ENCODE measurements around the gene INO80D. TPM values are rescaled to one million over a fixed set of nuclear protein-coding genes. Genes with fewer than 3 reads are reported as not detected.
A peak's percentile ranks its signal among the peaks of the same experiment; 100 is the strongest.

Gene INO80D
- total and polyA plus RNA-seq, 2 of the 13 experiments (the other 11 are each of a cell fraction or from before 2014, with no cell fraction given): 7.6 to 7.9 TPM

DNA sequence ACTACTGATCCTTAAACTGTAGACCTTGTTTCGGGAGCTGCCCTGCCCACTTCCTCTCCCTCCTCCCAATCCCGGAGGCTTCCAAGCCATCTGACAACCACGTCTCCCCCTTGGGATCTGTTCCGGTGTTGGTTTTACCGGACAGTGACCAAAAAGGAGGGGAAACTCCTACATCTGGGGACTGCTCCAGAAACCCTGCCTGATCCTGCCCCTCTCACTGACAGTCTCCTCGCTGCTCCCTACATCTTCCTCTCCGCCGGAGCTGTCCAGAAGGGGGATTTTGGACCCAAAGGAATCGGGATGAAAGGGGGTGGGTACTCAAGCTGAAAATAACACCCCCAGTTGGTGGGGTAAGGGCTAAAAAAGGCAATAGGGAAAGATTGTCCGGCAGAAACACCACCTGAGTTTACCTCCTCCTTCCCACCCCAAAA lies 1.5 kb downstream of the INO80D start (continued):
- TF ChIP-seq, protein P1, sequence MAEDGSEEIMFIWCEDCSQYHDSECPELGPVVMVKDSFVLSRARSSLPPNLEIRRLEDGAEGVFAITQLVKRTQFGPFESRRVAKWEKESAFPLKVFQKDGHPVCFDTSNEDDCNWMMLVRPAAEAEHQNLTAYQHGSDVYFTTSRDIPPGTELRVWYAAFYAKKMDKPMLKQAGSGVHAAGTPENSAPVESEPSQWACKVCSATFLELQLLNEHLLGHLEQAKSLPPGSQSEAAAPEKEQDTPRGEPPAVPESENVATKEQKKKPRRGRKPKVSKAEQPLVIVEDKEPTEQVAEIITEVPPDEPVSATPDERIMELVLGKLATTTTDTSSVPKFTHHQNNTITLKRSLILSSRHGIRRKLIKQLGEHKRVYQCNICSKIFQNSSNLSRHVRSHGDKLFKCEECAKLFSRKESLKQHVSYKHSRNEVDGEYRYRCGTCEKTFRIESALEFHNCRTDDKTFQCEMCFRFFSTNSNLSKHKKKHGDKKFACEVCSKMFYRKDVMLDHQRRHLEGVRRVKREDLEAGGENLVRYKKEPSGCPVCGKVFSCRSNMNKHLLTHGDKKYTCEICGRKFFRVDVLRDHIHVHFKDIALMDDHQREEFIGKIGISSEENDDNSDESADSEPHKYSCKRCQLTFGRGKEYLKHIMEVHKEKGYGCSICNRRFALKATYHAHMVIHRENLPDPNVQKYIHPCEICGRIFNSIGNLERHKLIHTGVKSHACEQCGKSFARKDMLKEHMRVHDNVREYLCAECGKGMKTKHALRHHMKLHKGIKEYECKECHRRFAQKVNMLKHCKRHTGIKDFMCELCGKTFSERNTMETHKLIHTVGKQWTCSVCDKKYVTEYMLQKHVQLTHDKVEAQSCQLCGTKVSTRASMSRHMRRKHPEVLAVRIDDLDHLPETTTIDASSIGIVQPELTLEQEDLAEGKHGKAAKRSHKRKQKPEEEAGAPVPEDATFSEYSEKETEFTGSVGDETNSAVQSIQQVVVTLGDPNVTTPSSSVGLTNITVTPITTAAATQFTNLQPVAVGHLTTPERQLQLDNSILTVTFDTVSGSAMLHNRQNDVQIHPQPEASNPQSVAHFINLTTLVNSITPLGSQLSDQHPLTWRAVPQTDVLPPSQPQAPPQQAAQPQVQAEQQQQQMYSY (CRISPR knock-in tag; IDR thresholded peaks at IDR 0.05): no peak
- TF ChIP-seq ZNF3 (CRISPR knock-in tag; IDR thresholded peaks at IDR 0.05) (no peak), EEA1 (CRISPR knock-in tag; IDR thresholded peaks at IDR 0.05; ENCODE audit: borderline replicate concordance) (no peak), JUNB (CRISPR knock-in tag; IDR thresholded peaks at IDR 0.05; ENCODE audit: borderline replicate concordance) (no peak), ETV6 (CRISPR knock-in tag; conservative IDR thresholded peaks at IDR 0.05) (no peak), FIP1L1 (IDR thresholded peaks at IDR 0.05; ENCODE audit: borderline replicate concordance, insufficient read depth, low read depth, low read length) (no peak), REPIN1 (CRISPR knock-in tag; IDR thresholded peaks at IDR 0.05; ENCODE audit: borderline replicate concordance, low read depth) (peak; percentile 38; the same call in 1 of the 2 replicates), NFIB (CRISPR knock-in tag; IDR thresholded peaks at IDR 0.05; ENCODE audit: borderline replicate concordance) (no peak), ATF7 (IDR thresholded peaks at IDR 0.05) (no peak), ATF7 (CRISPR knock-in tag; IDR thresholded peaks at IDR 0.05) (no peak), CREB3 (CRISPR knock-in tag; IDR thresholded peaks at IDR 0.05) (no peak), MTF1 (CRISPR knock-in tag; IDR thresholded peaks at IDR 0.05) (0 out of 2 replicates have a peak, but pooled peaks have one; percentile 18), ATM (IDR thresholded peaks at IDR 0.05; ENCODE audit: borderline replicate concordance) (no peak), TBX2 (CRISPR knock-in tag; IDR thresholded peaks at IDR 0.05; ENCODE audit: borderline replicate concordance) (peak; percentile 47; the same call in 1 of the 2 replicates), GATAD1 (CRISPR knock-in tag; IDR thresholded peaks at IDR 0.05) (no peak), DMAP1 (CRISPR knock-in tag; IDR thresholded peaks at IDR 0.05) (0 out of 2 replicates have a peak, but pooled peaks have one; percentile 27), MEIS2 (CRISPR knock-in tag; IDR thresholded peaks at IDR 0.05) (peak; percentile 32; the same call in 1 of the 2 replicates), ZNF24 (IDR thresholded peaks at IDR 0.05) (no peak), ZNF768 (CRISPR knock-in tag; IDR thresholded peaks at IDR 0.05) (no peak), ZNF224 (CRISPR knock-in tag; IDR thresholded peaks at IDR 0.05) (no peak), RFXAP (CRISPR knock-in tag; IDR thresholded peaks at IDR 0.05; ENCODE audit: borderline replicate concordance) (0 out of 2 replicates have a peak, but pooled peaks have one; percentile 28), RBM39 (IDR thresholded peaks at IDR 0.05; ENCODE audit: low read depth, low read length, poor library complexity, severe bottlenecking) (no peak), MATR3 (CRISPR knock-in tag; IDR thresholded peaks at IDR 0.05) (no peak), ZNF678 (CRISPR knock-in tag; IDR thresholded peaks at IDR 0.05) (peak; percentile 7; the same call in 1 of the 2 replicates), HOXA7 (CRISPR knock-in tag; IDR thresholded peaks at IDR 0.05) (no peak), ZNF776 (CRISPR knock-in tag; IDR thresholded peaks at IDR 0.05) (no peak), NCOR1 (IDR thresholded peaks at IDR 0.05; ENCODE audit: borderline replicate concordance, low read length) (no peak)
- TF ChIP-seq, protein P2, sequence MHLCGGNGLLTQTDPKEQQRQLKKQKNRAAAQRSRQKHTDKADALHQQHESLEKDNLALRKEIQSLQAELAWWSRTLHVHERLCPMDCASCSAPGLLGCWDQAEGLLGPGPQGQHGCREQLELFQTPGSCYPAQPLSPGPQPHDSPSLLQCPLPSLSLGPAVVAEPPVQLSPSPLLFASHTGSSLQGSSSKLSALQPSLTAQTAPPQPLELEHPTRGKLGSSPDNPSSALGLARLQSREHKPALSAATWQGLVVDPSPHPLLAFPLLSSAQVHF (CRISPR knock-in tag; IDR thresholded peaks at IDR 0.05): no peak

Data from HepG2 (cell line).